Effector memory CD8-positive, alpha-beta T cell (primary cell): ENCODE measurements around the gene SATL1.
"Not testable (repeated sequence)": the region's sequence is repeated elsewhere in the genome, so short reads cannot be mapped to it uniquely, and the experiment has no call there.

ENCODE experiments used
- ATAC-seq: fragments of 150-1000 bp; cut with Tn5 transposase; replicated peaks from 2 replicates; pipeline ENCODE4 v1.10.0; 2021; ENCODE audit warnings: mild to moderate bottlenecking, moderate library complexity
- DNase-seq, 3 experiments: peaks; one replicate each; pipeline ENCODE4 v3.0.0; 2021
- H3K27ac Mint-ChIP-seq, 2 donors: one replicate each; pipeline ENCODE4 v1.8.0; 2022; ENCODE audit warnings: mild to moderate bottlenecking in 2 of 2, mixed read lengths in 2 of 2, moderate library complexity in 2 of 2
- H3K27me3 Mint-ChIP-seq, 2 donors: one replicate each; pipeline ENCODE4 v1.8.0; 2022; ENCODE audit warnings: mixed read lengths in 2 of 2
- H3K36me3 Mint-ChIP-seq: one replicate; pipeline ENCODE4 v1.8.0; 2022; ENCODE audit warnings: mild to moderate bottlenecking, moderate library complexity, mixed read lengths; ENCODE audit not compliant: insufficient read depth
- H3K4me1 Mint-ChIP-seq, 2 donors: one replicate each; pipeline ENCODE4 v1.8.0; 2022; ENCODE audit warnings: low read depth in 2 of 2, mixed read lengths in 2 of 2
- H3K4me3 Mint-ChIP-seq, 2 donors: one replicate each; pipeline ENCODE4 v1.8.0; 2022; ENCODE audit warnings: mild to moderate bottlenecking in 2 of 2, mixed read lengths in 2 of 2, moderate library complexity in 2 of 2
- H3K9me3 Mint-ChIP-seq, 2 donors: one replicate each; pipeline ENCODE4 v1.8.0; 2022; ENCODE audit warnings: mixed read lengths in 2 of 2
- total RNA-seq, 9 experiments: gene quantifications; one replicate each; lab custom pipeline; 2026; lab: John Stamatoyannopoulos, UW

The SATL1 gene
- 0 reads per million in 9 experiments for total RNA-seq

DNA sequence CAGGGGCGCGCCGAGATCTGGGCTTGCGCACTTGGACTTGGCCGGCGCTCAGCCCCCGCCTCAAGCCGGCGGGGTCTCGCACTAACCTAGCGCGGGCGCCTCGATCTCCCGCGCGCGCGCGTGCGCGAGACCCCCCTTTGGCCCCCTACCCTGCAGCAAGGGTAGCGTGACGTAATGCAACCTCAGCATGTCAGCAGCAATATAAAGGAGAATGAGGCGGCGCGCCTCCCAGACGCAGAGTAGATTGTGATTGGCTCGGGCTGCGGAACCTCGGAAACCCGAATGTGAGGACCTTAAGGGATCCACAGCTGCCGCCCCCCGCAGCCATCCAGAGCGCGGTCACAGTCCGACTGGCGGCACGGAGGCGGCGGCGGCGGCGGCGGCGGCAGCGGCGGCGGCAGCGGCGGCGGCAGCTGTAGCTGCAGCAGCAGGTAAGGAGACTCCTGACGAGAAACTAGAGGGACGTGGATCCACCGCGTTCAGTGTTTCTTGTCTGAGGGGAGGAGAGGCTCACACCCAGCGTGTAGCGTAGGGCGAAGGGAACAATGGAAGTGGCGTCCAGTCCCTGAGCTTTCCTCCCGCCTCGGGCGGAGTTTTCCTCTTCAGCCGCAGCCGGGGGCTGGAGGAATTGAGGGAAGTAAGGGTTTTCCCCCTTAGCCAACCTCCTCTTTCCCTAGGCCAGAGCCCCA, at the start of gene SATL1, which contains the start of gene ZNF711:
TSS of gene SATL1 (minus strand) at position 19 of the 689 bp plus-strand sequence. CDS start 134,811 bp downstream, outside the sequence.
TSS of gene ZNF711 (plus strand) at position 231 of the 689 bp plus-strand sequence. CDS start 3,582 bp downstream, outside the sequence.
- H3K27ac Mint-ChIP-seq: peak within 1 kb of the TSS in 1 of 2 donors; percentile 68
- no peaks in the 10 kb centered on the region for H3K36me3 Mint-ChIP-seq
- ATAC-seq: peak; percentile 62
- H3K4me1 Mint-ChIP-seq: peaks cover 6 to 8% of the 10 kb centered on the region in 2 donors
- H3K4me3 Mint-ChIP-seq: peak within 1 kb of the TSS; percentile 80 to 82
- H3K9me3 Mint-ChIP-seq: no peaks in the 10 kb centered on the region
- peak in 1 of 3 experiments; percentile 0 for DNase-seq
- peaks cover 7 to 8% of the 10 kb centered on the region in 2 donors for H3K27me3 Mint-ChIP-seq

GRCh38 chrX:85288992-85289723, 45.6 kb upstream of the SATL1 start:
- H3K27me3 Mint-ChIP-seq: no peaks in the 10 kb centered on the region
- DNase-seq (no peak), ATAC-seq (no peak)
- H3K9me3 Mint-ChIP-seq: peaks cover 7 to 9% of the 10 kb centered on the region in 2 donors
- H3K4me3 Mint-ChIP-seq: no peak overlapping the region
- H3K27ac Mint-ChIP-seq: no peak overlapping the region
- H3K36me3 Mint-ChIP-seq: no peaks in the 10 kb centered on the region
- no peaks in the 10 kb centered on the region for H3K4me1 Mint-ChIP-seq

- H3K9me3 Mint-ChIP-seq, ATAC-seq, H3K4me1 Mint-ChIP-seq, H3K4me3 Mint-ChIP-seq, H3K36me3 Mint-ChIP-seq, H3K27ac Mint-ChIP-seq, H3K27me3 Mint-ChIP-seq, DNase-seq: not testable (repeated sequence)
These were observed 41.7 kb upstream of the SATL1 start for GRCh38 chrX:85285286-85285685.

GRCh38 chrX:85244450-85245211, 1.1 kb upstream of the SATL1 start:
- Mint-ChIP-seq H3K36me3 (no peaks in the 10 kb centered on the region), H3K27ac (peak overlapping the region in 1 of 2 donors; percentile 68), H3K27me3 (peaks cover 7 to 8% of the 10 kb centered on the region in 2 donors), H3K4me1 (peaks cover 6 to 8% of the 10 kb centered on the region in 2 donors), H3K4me3 (peak overlapping the region; percentile 80 to 82), H3K9me3 (no peaks in the 10 kb centered on the region)
- no peak for DNase-seq
- ATAC-seq: peak; percentile 36

DNA sequence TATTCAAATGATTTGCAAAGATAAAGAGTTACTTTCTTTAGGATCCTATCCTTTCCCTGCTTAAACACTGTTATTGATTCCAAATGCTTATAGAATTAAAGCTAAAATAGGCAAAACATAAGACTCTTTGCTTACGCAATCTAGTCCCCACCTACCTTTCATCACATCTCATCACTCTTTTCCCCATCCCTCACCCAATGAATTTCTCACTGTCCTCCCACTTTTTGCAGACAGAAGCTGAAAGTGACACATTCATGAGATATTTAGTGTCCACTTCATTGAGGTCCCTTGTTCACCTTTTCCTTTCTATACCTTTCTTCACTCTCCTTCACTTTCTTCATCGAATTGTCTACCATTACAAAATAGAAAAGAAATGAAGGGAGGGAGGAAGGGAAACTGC, 424 bp downstream of the SATL1 start:
- no peaks in the 10 kb centered on the region for H3K9me3 Mint-ChIP-seq
- H3K4me3 Mint-ChIP-seq: peak overlapping the region; percentile 35 to 80
- H3K27ac Mint-ChIP-seq: no peak overlapping the region
- H3K4me1 Mint-ChIP-seq: peaks cover 6 to 8% of the 10 kb centered on the region in 2 donors
- DNase-seq (no peak), ATAC-seq (no peak)
- peaks cover 7 to 8% of the 10 kb centered on the region in 2 donors for H3K27me3 Mint-ChIP-seq
- H3K36me3 Mint-ChIP-seq: no peaks in the 10 kb centered on the region

GRCh38 chrX:85223359-85223758, 20.2 kb downstream of the SATL1 start:
- DNase-seq: no peak
- H3K4me1 Mint-ChIP-seq: no peaks in the 10 kb centered on the region
- H3K4me3 Mint-ChIP-seq: no peak overlapping the region
- no peak for ATAC-seq
- H3K9me3 Mint-ChIP-seq: peaks cover 0 to 5% of the 10 kb centered on the region in 2 donors
- H3K27me3 Mint-ChIP-seq: no peaks in the 10 kb centered on the region
- no peaks in the 10 kb centered on the region for H3K36me3 Mint-ChIP-seq
- H3K27ac Mint-ChIP-seq: no peak overlapping the region

DNA sequence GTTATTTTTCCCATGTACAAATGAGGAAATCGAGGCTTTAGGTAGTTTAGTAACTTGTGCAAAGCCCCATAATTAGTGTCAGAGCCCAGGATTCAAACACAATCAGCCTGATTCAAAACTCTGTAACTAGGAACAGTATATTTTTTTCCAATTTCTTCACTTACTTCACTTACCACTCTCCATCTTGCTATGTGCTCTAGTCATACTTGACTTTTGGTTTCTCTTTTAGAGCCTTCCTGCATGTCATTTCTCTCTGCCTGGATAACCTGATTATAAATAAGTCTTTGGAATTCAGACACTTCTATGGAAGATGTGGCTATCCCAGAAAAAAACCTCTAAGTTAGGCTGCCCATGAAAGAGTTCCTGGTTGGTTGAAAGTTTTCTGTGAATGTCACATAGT, 22.2 kb downstream of the SATL1 start:
- peaks cover 0 to 5% of the 10 kb centered on the region in 2 donors for H3K9me3 Mint-ChIP-seq
- no peaks in the 10 kb centered on the region for H3K36me3 Mint-ChIP-seq
- H3K4me1 Mint-ChIP-seq: no peaks in the 10 kb centered on the region
- H3K4me3 Mint-ChIP-seq: no peak overlapping the region
- no peak for ATAC-seq
- no peak overlapping the region for H3K27ac Mint-ChIP-seq
- DNase-seq: no peak
- H3K27me3 Mint-ChIP-seq: no peaks in the 10 kb centered on the region

GRCh38 chrX:85215946-85216345, 27.6 kb downstream of the SATL1 start:
- DNase-seq (no peak), ATAC-seq (no peak)
- Mint-ChIP-seq H3K9me3 (peaks cover 0 to 4% of the 10 kb centered on the region in 2 donors), H3K4me3 (no peak overlapping the region), H3K36me3 (no peaks in the 10 kb centered on the region), H3K27me3 (no peaks in the 10 kb centered on the region), H3K27ac (no peak overlapping the region), H3K4me1 (no peaks in the 10 kb centered on the region)

- H3K36me3 Mint-ChIP-seq: no peaks in the 10 kb centered on the region
- no peaks in the 10 kb centered on the region for H3K4me1 Mint-ChIP-seq
- no peaks in the 10 kb centered on the region for H3K27me3 Mint-ChIP-seq
- DNase-seq (no peak), ATAC-seq (no peak)
- H3K4me3 Mint-ChIP-seq: no peak overlapping the region
- peaks cover 0 to 7% of the 10 kb centered on the region in 2 donors for H3K9me3 Mint-ChIP-seq
- no peak overlapping the region for H3K27ac Mint-ChIP-seq
These were observed 29.6 kb downstream of the SATL1 start for GRCh38 chrX:85213792-85214530.

GRCh38 chrX:85203461-85203970, 40.1 kb downstream of the SATL1 start:
- no peak overlapping the region for H3K4me3 Mint-ChIP-seq
- no peaks in the 10 kb centered on the region for H3K4me1 Mint-ChIP-seq
- no peak overlapping the region for H3K27ac Mint-ChIP-seq
- H3K36me3 Mint-ChIP-seq: no peaks in the 10 kb centered on the region
- H3K27me3 Mint-ChIP-seq: no peaks in the 10 kb centered on the region
- ATAC-seq: no peak
- H3K9me3 Mint-ChIP-seq: no peaks in the 10 kb centered on the region
- no peak for DNase-seq

- no peaks in the 10 kb centered on the region for H3K27me3 Mint-ChIP-seq
- DNase-seq: no peak
- peaks cover 0 to 3% of the 10 kb centered on the region in 2 donors for H3K9me3 Mint-ChIP-seq
- H3K4me3 Mint-ChIP-seq: no peak overlapping the region
- no peaks in the 10 kb centered on the region for H3K4me1 Mint-ChIP-seq
- no peak for ATAC-seq
- no peak overlapping the region for H3K27ac Mint-ChIP-seq
- H3K36me3 Mint-ChIP-seq: no peaks in the 10 kb centered on the region
These were observed 47.3 kb downstream of the SATL1 start for GRCh38 chrX:85196319-85196718.

- Mint-ChIP-seq H3K4me1 (no peaks in the 10 kb centered on the region), H3K36me3 (no peaks in the 10 kb centered on the region), H3K4me3 (no peak overlapping the region), H3K27me3 (no peaks in the 10 kb centered on the region), H3K27ac (no peak overlapping the region), H3K9me3 (no peaks in the 10 kb centered on the region)
- ATAC-seq (no peak), DNase-seq (no peak)
These were observed 83.9 kb downstream of the SATL1 start for GRCh38 chrX:85159644-85160043.

- Mint-ChIP-seq H3K4me3 (no peak overlapping the region), H3K36me3 (no peaks in the 10 kb centered on the region), H3K4me1 (no peaks in the 10 kb centered on the region), H3K27ac (no peak overlapping the region), H3K9me3 (no peaks in the 10 kb centered on the region), H3K27me3 (no peaks in the 10 kb centered on the region)
- no peak for DNase-seq
- ATAC-seq: no peak
These were observed 102.6 kb downstream of the SATL1 start for GRCh38 chrX:85140964-85141363.
